NB4 (cell line): ENCODE data around the gene SF3A1.

ENCODE experiments used
- CTCF ChIP-seq: IDR thresholded peaks from one replicate; pipeline ENCODE4 v1.5.1; 2012; ENCODE audit warnings: low read depth, low read length
- MAX ChIP-seq: IDR thresholded peaks from 2 replicates; pipeline ENCODE4 v1.6.1; 2011; ENCODE audit warnings: low read depth, low read length
- MYC ChIP-seq: IDR thresholded peaks from 2 replicates; pipeline ENCODE4 v1.6.1; 2011; ENCODE audit warnings: low read depth, low read length
- POLR2A ChIP-seq: IDR thresholded peaks from 2 replicates; pipeline ENCODE4 v1.6.1; 2011; ENCODE audit warnings: mild to moderate bottlenecking; ENCODE audit not compliant: insufficient read length; ENCODE audit errors: extremely low read depth

- TF ChIP-seq POLR2A = no peak
- no peak for TF ChIP-seq CTCF
- no peak for TF ChIP-seq MAX
- no peak for TF ChIP-seq MYC
These were observed 47.6 kb upstream of the SF3A1 start for GRCh38 chr22:30404307-30404706.
